SU-DHL-6 (cell line): ENCODE results near the gene TUBA4B.

Source experiments
- H2AFZ ChIP-seq: fragments of 200-600 bp; sonication (generic); 2 replicates; pipeline ENCODE4 v1.6.1; 2014; ENCODE audit warnings: low read depth, mild to moderate bottlenecking, moderate library complexity, mixed read lengths, antibody characterized with exemption, low read length; ENCODE audit not compliant: severe bottlenecking
- H3F3A ChIP-seq: fragments of 200-600 bp; shearing (Covaris generic); 2 replicates; pipeline ENCODE4 v1.6.0; 2016; ENCODE audit warnings: antibody characterized with exemption, mild to moderate bottlenecking; ENCODE audit not compliant: insufficient read depth
- H3K27ac ChIP-seq: fragments of 200-600 bp; sonication (generic); 2 replicates; pipeline ENCODE4 v1.5.1; 2016; ENCODE audit warnings: low read depth, mild to moderate bottlenecking, low read length, moderate library complexity, mixed read lengths
- H3K27me3 ChIP-seq: fragments of 200-600 bp; sonication (generic), shearing (Covaris generic); 2 replicates; pipeline ENCODE4 v1.6.0; 2014; ENCODE audit warnings: mild to moderate bottlenecking, low read length
- H3K36me3 ChIP-seq: fragments of 200-600 bp; sonication (generic); 2 replicates; pipeline ENCODE4 v1.6.1; 2014; ENCODE audit warnings: mild to moderate bottlenecking, low read length, mixed read lengths
- H3K4me2 ChIP-seq: fragments of 300-600, 200-600 bp; shearing (Covaris generic), sonication (generic); 2 replicates; pipeline ENCODE4 v1.6.0; 2014; ENCODE audit warnings: low read length, low read depth, mild to moderate bottlenecking; ENCODE audit not compliant: poor library complexity, severe bottlenecking
- H3K4me3 ChIP-seq: fragments of 200-600 bp; sonication (generic); 2 replicates; pipeline ENCODE4 v1.5.1; 2014; ENCODE audit warnings: antibody characterized with exemption, low read length, mild to moderate bottlenecking, mixed read lengths; ENCODE audit not compliant: insufficient read depth, poor library complexity, severe bottlenecking
- H3K79me2 ChIP-seq: fragments of 200-600 bp; sonication (generic); 2 replicates; pipeline ENCODE4 v1.6.1; 2014; ENCODE audit warnings: mild to moderate bottlenecking, low read length, moderate library complexity; ENCODE audit not compliant: insufficient read depth
- H3K9ac ChIP-seq: fragments of 200-600 bp; sonication (generic); 2 replicates; pipeline ENCODE4 v1.7.0; 2014; ENCODE audit warnings: mild to moderate bottlenecking, low read length
- H3K9me2 ChIP-seq: fragments of 200-600 bp; sonication (generic); replicated peaks from 2 replicates; pipeline ENCODE4 v1.6.1; 2014; ENCODE audit warnings: low read length; ENCODE audit not compliant: insufficient read depth
- H3K9me3 ChIP-seq: fragments of 200-600 bp; sonication (generic); 2 replicates; pipeline ENCODE4 v1.6.1; 2014; ENCODE audit warnings: low read length, mixed read lengths; ENCODE audit not compliant: insufficient read depth
- H4K20me1 ChIP-seq: fragments of 200-600 bp; sonication (generic); 2 replicates; pipeline ENCODE4 v1.6.1; 2014; ENCODE audit warnings: low read depth, mild to moderate bottlenecking, antibody characterized with exemption, low read length, moderate library complexity, mixed read lengths
- CTCF ChIP-seq: fragments of 200-600 bp; sonication (generic); IDR thresholded peaks from one replicate; pipeline ENCODE4 v1.5.1; 2017; ENCODE audit warnings: antibody characterized with exemption, mild to moderate bottlenecking, low read length, moderate library complexity; ENCODE audit not compliant: insufficient read depth, poor library complexity, severe bottlenecking
- EZH2phosphoT487 ChIP-seq: fragments of 200-600 bp; sonication (generic), shearing (Covaris generic); conservative IDR thresholded peaks from 2 replicates; pipeline ENCODE4 v1.6.1; 2018; ENCODE audit warnings: mild to moderate bottlenecking, antibody characterized with exemption, low read length, moderate library complexity, mixed read lengths

TUBA4B gene

GRCh38 chr2:219252900-219253752 lies at the start of gene TUBA4B:
TUBA4B (plus strand) TSS chr2:219253243; CDS start chr2:219253408, 165 bp downstream.
- H4K20me1 ChIP-seq = no peaks in the 10 kb centered on the region
- no peaks in the 10 kb centered on the region for H3K9me3 ChIP-seq
- peak within 1 kb of the TSS; percentile 66 for H2AFZ ChIP-seq
- H3K36me3 ChIP-seq = no peaks in the 10 kb centered on the region
- H3K9me2 ChIP-seq = no peaks in the 10 kb centered on the region
- TF ChIP-seq EZH2phosphoT487 (no peak), CTCF (no peak)
- peaks cover 8% of the 10 kb centered on the region for H3F3A ChIP-seq
- no peaks in the 10 kb centered on the region for H3K27me3 ChIP-seq
- H3K9ac ChIP-seq = peak within 1 kb of the TSS; percentile 72
- peak within 1 kb of the TSS; percentile 70 for H3K4me2 ChIP-seq
- H3K79me2 ChIP-seq = peaks cover 20% of the 10 kb centered on the region; the same call in 1 of the 2 replicates
- H3K4me3 ChIP-seq = peak within 1 kb of the TSS; percentile 63
- H3K27ac ChIP-seq = peak within 1 kb of the TSS; percentile 70

GRCh38 chr2:219204425-219205164 lies 48.4 kb upstream of the TUBA4B start:
- no peak for TF ChIP-seq EZH2phosphoT487
- H3K9me2 ChIP-seq = no peaks in the 10 kb centered on the region

GRCh38 chr2:219205165-219205538 lies 47.9 kb upstream of the TUBA4B start:
- H3K4me2 ChIP-seq = no peak overlapping the region
- H3K27ac ChIP-seq = no peak overlapping the region

More at GRCh38 chr2:219204425-219205164, 48.4 kb upstream of the TUBA4B start:
- no peaks in the 10 kb centered on the region for H3F3A ChIP-seq
- no peak overlapping the region for H2AFZ ChIP-seq
- no peaks in the 10 kb centered on the region for H4K20me1 ChIP-seq
- H3K27ac ChIP-seq = no peak overlapping the region
- H3K79me2 ChIP-seq = no peaks in the 10 kb centered on the region
- no peak overlapping the region for H3K9ac ChIP-seq
- H3K27me3 ChIP-seq = no peaks in the 10 kb centered on the region
- H3K4me2 ChIP-seq = no peak overlapping the region
- no peaks in the 10 kb centered on the region for H3K9me3 ChIP-seq
- no peak overlapping the region for H3K4me3 ChIP-seq
- H3K36me3 ChIP-seq = no peaks in the 10 kb centered on the region

More at GRCh38 chr2:219205165-219205538, 47.9 kb upstream of the TUBA4B start:
- no peaks in the 10 kb centered on the region for H3K27me3 ChIP-seq
- no peak overlapping the region for H3K4me3 ChIP-seq
- TF ChIP-seq CTCF (no peak), EZH2phosphoT487 (no peak)
- H3K36me3 ChIP-seq = no peaks in the 10 kb centered on the region
- H3K9ac ChIP-seq = no peak overlapping the region
- no peak overlapping the region for H2AFZ ChIP-seq
- H3K9me3 ChIP-seq = no peaks in the 10 kb centered on the region
- H4K20me1 ChIP-seq = no peaks in the 10 kb centered on the region
- H3K9me2 ChIP-seq = no peaks in the 10 kb centered on the region
- H3K79me2 ChIP-seq = no peaks in the 10 kb centered on the region
- no peaks in the 10 kb centered on the region for H3F3A ChIP-seq
